GM23248 (cell line): Measurements from ENCODE around the gene SLIT2.

Experiments used
- EZH2 ChIP-seq: fragments of 200-600 bp; sonication (generic); IDR thresholded peaks from 2 replicates; pipeline ENCODE4 v1.6.1; 2018; ENCODE audit warnings: antibody characterized with exemption, mild to moderate bottlenecking; ENCODE audit not compliant: insufficient read depth, poor library complexity, severe bottlenecking
- EZH2phosphoT487 ChIP-seq: fragments of 200-600 bp; sonication (generic); IDR thresholded peaks from 2 replicates; pipeline ENCODE4 v1.6.1; 2018; ENCODE audit warnings: antibody characterized with exemption, moderate library complexity, mild to moderate bottlenecking, low read depth; ENCODE audit not compliant: insufficient read depth

- TF ChIP-seq EZH2 (no peak), EZH2phosphoT487 (no peak)
These were observed 13.7 kb upstream of the SLIT2 start for GRCh38 chr4:20237894-20238537.
